ENCODE data around the gene SATB1. TPM values are rescaled to one million over a fixed set of nuclear protein-coding genes. Genes with fewer than 3 reads are reported as not detected.
"Not testable (repeated sequence)": the region's sequence is repeated elsewhere in the genome, so short reads cannot be mapped to it uniquely, and the experiment has no call there.

SATB1 gene
- polyA plus RNA-seq, 3 donors, result 5.3 to 14.6 (median 13.8) TPM

DNA sequence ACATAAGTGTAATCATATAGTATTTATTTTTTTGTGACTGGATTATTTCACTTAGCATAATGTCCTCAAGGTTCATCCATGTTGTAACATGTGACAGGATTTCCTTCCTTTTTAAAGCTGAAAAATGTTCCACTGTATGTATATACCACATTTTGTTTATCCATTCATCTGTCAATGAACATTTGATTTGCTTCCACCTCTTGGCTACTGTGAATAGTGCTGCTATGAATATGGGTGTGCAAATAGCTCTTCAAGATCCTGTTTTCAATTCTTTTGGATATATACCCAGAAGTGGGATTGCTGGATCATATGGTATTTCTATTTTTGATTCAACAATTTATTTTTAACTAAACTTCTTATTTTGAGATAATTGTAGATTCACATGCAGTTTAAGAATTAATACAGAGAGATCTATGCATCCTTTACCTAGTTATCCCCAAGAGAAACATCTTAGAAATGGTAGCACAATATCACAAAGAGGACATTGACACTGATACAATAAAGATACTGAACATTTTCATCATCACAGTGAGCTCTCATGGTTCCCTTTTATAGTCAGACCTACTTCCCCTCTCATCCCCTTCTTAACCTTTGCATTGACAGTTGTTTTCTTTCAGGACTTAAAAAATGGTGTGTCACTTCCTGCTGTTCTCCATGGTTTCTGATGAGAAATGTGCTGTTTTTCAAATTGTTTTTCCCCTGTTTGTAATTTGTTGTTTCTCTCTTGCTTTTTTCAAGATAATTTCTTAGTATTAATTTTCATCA is 90.1 kb downstream of the SATB1 start:
- no peak overlapping the region for H3K27ac ChIP-seq (ENCODE audit: low read depth, low read length)

DNA sequence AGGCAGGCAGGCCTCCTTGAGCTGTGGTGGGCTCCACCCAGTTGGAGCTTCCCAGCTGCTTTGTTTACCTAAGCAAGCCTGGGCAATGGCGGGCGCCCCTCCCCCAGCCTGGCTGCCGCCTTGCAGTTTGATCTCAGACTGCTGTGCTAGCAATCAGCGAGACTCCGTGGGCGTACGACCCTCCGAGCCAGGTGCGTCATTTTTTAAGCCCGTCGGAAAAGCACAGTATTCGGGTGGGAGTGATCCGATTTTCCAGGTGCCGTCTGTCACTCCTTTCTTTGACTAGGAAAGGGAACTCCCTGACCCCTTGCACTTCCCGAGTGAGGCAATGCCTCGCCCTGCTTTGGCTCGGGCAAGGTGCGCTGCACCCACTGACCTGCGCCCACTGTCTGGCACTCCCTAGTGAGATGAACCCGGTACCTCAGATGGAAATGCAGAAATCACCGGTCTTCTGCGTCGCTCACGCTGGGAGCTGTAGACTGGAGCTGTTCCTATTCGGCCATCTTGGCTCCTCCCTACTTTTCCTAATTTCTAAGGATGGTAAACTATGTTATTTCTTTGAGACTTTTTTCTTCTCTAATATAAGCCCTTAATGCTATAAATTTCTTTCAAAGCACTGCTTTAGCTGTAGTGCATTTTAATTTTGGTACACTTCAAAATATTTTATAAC is 94.2 kb downstream of the SATB1 start:
- not testable (repeated sequence) for H3K27ac ChIP-seq (ENCODE audit: low read depth, low read length)
- 65 to 78% (median 75%) methylated on average over 21 to 23 of the region's 25 CpGs for WGBS, 3 donors

DNA sequence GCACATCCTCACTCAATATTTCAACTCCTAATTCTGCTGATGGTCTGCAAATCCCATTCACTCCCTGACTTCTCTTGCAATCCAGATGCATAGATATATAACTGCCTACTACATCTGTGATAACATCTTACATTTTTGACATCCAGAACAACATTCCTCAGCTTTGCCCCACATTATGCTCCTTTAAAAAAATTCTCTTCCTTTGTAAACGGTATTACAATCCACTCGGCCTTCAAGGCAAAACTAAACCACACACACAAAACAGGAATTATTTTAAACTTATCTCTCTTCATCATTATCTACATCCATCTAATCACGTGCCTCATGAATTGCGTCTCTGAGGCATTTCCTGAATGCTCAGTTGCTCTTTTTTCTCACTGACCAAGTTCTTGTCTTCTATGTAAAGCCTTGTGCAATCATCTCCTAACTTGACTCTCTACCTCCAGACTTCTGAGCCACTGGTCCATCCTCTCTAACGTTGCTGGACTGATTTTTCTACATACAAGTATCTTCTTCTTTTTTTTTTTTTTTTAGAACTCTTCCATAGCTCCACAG is 117.0 kb downstream of the SATB1 start:
- H3K27ac ChIP-seq (ENCODE audit: low read depth, low read length), result no peak overlapping the region
- 36 to 68% (median 42%) methylated on average over 5 of the region's 5 CpGs for WGBS, 3 donors

DNA sequence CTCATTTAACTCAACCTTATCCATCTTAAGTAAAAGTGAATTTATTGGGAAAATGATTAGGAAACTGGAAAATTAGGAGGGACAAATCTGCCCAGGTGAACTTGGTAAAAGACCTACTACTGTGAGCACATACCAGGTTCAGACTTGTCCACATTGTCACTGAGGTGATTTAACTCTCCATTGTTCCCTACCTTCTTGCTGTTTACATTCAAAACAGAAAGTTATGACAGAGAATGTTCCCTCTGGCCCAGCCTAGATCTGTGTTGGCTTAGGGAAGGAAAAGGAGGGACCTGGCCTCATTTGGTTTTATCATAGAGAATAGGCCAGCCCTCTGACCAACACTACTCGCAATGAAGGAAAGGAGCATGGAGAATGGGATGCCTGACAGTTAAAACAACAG is 117.6 kb downstream of the SATB1 start:
- WGBS, 3 donors, result 82 to 100% (median 89%) methylated on average over 1 of the region's 1 CpG
- H3K27ac ChIP-seq (ENCODE audit: low read depth, low read length), result no peak overlapping the region

DNA sequence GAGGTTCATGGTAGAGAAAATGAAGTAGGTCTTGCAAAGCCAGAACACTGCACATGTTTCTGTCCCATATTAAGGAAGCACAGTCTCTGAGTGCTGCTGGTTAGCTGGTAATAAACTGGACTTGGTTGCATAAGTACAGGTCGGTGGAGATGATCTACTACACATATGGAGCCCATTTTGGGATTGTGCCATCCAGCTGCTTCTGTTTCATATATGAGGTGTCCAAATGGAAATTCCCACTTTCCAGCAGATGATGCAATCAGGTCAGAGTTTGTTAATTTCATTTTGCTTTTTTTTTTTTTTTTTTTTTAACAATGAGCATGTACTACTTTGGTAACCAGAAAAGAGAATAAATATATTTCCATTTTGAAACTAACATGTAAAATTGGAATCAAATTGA is 122.6 kb downstream of the SATB1 start:
- no peak overlapping the region for H3K27ac ChIP-seq (ENCODE audit: low read depth, low read length)
- 67 to 83% (median 74%) methylated on average over 1 of the region's 1 CpG for WGBS, 3 donors

DNA sequence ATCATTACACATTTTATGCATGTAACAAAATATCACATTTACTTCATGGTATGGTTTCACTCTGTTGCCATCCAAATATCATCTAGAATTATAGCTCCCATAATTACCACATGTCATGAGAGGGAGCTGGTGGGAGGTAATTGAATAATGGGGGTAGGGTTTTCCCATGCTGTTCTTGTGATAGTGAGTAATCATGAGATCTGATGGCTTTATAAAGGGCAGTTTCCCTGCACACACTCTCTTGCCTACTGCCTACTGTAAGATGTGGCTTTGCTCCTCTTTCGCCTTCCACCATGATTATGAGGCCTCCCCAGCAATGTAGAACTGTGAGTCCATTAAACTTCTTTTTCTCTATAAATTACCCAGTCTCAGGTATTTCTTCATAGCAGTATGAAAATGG is 123.4 kb downstream of the SATB1 start:
- WGBS, 3 donors, result 92 to 98% (median 97%) methylated on average over 1 of the region's 1 CpG
- H3K27ac ChIP-seq (ENCODE audit: low read depth, low read length), result no peak overlapping the region

DNA sequence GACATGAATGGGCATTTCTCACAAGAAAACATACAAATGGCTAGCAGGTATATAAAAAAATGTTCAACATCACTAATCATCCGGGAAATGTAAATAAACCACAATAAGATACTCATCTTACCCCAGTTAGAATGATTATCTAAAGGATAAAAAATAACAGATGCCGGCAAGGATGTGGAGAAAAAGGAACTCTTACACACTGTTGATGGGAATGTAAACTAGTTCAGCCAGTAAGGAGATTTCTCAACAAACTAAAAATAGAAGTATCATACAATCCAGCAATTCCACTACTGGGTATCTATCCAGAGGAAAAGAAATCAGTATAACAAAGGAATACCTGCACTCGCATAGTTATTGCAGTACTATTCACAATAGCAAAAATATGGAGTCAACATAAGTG is 124.2 kb downstream of the SATB1 start:
- no peak overlapping the region for H3K27ac ChIP-seq (ENCODE audit: low read depth, low read length)
- WGBS, 3 donors, result 76 to 90% (median 84%) methylated on average over 3 of the region's 3 CpGs

DNA sequence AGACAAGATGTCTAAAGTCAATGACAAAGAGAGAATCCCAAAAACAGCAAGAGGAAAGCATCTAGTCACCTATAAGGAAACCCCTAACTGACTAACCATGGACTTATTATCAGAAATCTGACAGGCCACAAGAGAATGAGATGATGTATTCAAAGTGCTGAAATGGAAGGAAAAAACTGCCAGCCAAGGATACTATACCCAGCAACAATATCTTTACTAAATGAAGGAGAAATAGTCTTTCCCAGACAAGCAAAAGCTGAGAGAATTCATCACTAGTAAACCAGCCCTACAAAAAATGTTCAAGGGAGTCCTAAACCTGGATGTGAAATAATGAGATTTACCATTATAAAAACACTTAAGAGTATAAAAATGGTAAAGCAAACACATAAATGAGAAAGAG is 128.0 kb downstream of the SATB1 start:
- no peak overlapping the region for H3K27ac ChIP-seq (ENCODE audit: low read depth, low read length)

All from adipose tissue (tissue), 3 donors.